HUES6 (cell line): Measurements from ENCODE around the gene PRICKLE3.
"Not testable (repeated sequence)": the region's sequence is repeated elsewhere in the genome, so short reads cannot be mapped to it uniquely, and the experiment has no call there.

ENCODE experiments used
- H3K27ac ChIP-seq: 2 replicates; pipeline ENCODE4 v1.7.0; 2013; ENCODE audit warnings: low read depth, mild to moderate bottlenecking, low read length, inconsistent platforms
- H3K27me3 ChIP-seq: 2 replicates; pipeline ENCODE4 v1.6.1; 2013; ENCODE audit warnings: low read length; ENCODE audit not compliant: control insufficient read depth, insufficient read depth
- H3K36me3 ChIP-seq: 2 replicates; pipeline ENCODE4 v1.6.1; 2013; ENCODE audit warnings: low read length; ENCODE audit not compliant: control insufficient read depth, insufficient read depth
- H3K4me1 ChIP-seq: 2 replicates; pipeline ENCODE4 v1.6.1; 2013; ENCODE audit warnings: low read length; ENCODE audit not compliant: control insufficient read depth, insufficient read depth
- H3K4me3 ChIP-seq: 2 replicates; pipeline ENCODE4 v1.5.1; 2013; ENCODE audit warnings: low read depth, low read length
- H3K9ac ChIP-seq: one replicate; pipeline ENCODE4 v1.6.1; 2013; ENCODE audit warnings: mild to moderate bottlenecking, low read length
- H3K9me3 ChIP-seq: 2 replicates; pipeline ENCODE4 v1.6.1; 2013; ENCODE audit warnings: low read depth, low read length; ENCODE audit not compliant: control insufficient read depth, insufficient read depth

Gene PRICKLE3

DNA sequence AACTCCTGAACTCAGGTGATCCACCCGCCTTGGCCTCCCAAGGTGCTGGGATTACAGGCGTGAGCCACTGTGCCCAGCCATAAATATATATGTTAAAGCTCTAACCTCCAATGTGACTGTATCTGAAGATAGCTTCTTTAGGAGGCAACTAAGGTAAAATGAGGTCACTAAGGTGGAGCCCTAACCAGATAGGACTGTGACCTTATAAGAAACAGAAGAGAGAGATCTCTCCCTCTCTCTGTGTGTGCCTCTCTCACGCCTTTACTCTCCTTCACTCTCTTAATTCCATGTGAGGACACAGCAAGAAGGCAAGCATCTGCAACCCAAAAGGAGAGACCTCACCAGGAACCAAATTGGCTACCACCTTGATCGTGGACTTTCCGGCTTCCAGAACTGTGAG lies 24.5 kb downstream of the PRICKLE3 start:
- peaks cover 5% of the 10 kb centered on the region; the same call in 1 of the 2 replicates for H3K4me1 ChIP-seq

GRCh38 chrX:49160908-49161307 lies 25.3 kb downstream of the PRICKLE3 start:
- peaks cover 15% of the 10 kb centered on the region; the same call in 1 of the 2 replicates for H3K9me3 ChIP-seq
- no peak overlapping the region for H3K9ac ChIP-seq
- H3K4me3 ChIP-seq: no peak overlapping the region
- H3K27me3 ChIP-seq: peaks cover 43% of the 10 kb centered on the region
- no peaks in the 10 kb centered on the region for H3K36me3 ChIP-seq
- no peak overlapping the region for H3K27ac ChIP-seq
- H3K4me1 ChIP-seq: peaks cover 4% of the 10 kb centered on the region; the same call in 1 of the 2 replicates

More for the DNA sequence above, 24.5 kb downstream of the PRICKLE3 start:
- H3K4me3 ChIP-seq: no peak overlapping the region
- H3K27me3 ChIP-seq: peaks cover 44% of the 10 kb centered on the region
- no peaks in the 10 kb centered on the region for H3K36me3 ChIP-seq
- H3K27ac ChIP-seq: no peak overlapping the region
- no peak overlapping the region for H3K9ac ChIP-seq
- H3K9me3 ChIP-seq: peaks cover 15% of the 10 kb centered on the region; the same call in 1 of the 2 replicates

- H3K9me3 ChIP-seq: no peaks in the 10 kb centered on the region; the same call in 1 of the 2 replicates
These were observed 29.0 kb downstream of the PRICKLE3 start for GRCh38 chrX:49157194-49157593.

GRCh38 chrX:49155900-49156837 lies 30.0 kb downstream of the PRICKLE3 start:
- no peaks in the 10 kb centered on the region; the same call in 1 of the 2 replicates for H3K9me3 ChIP-seq
- peaks cover 19% of the 10 kb centered on the region for H3K27me3 ChIP-seq
- peaks cover 5% of the 10 kb centered on the region; the same call in 1 of the 2 replicates for H3K4me1 ChIP-seq
- H3K36me3 ChIP-seq: no peaks in the 10 kb centered on the region
- H3K27ac ChIP-seq: peak overlapping the region; percentile 81; the same call in 1 of the 2 replicates
- peak overlapping the region; percentile 76 for H3K4me3 ChIP-seq
- peak overlapping the region; percentile 79 for H3K9ac ChIP-seq

More at GRCh38 chrX:49157194-49157593, 29.0 kb downstream of the PRICKLE3 start:
- Histone ChIP-seq H3K27me3 (peaks cover 27% of the 10 kb centered on the region), H3K4me1 (peaks cover 5% of the 10 kb centered on the region; the same call in 1 of the 2 replicates), H3K4me3 (peak overlapping the region; percentile 9; the same call in 1 of the 2 replicates), H3K36me3 (no peaks in the 10 kb centered on the region), H3K27ac (no peak overlapping the region), H3K9ac (no peak overlapping the region)

- H3K9ac ChIP-seq: peak overlapping the region; percentile 38
- no peaks in the 10 kb centered on the region for H3K36me3 ChIP-seq
- peaks cover 5% of the 10 kb centered on the region; the same call in 1 of the 2 replicates for H3K4me1 ChIP-seq
- peaks cover 19% of the 10 kb centered on the region for H3K27me3 ChIP-seq
- peak overlapping the region; percentile 76 for H3K4me3 ChIP-seq
- H3K27ac ChIP-seq: no peak overlapping the region
- H3K9me3 ChIP-seq: no peaks in the 10 kb centered on the region; the same call in 1 of the 2 replicates
These were observed 30.8 kb downstream of the PRICKLE3 start for GRCh38 chrX:49155243-49155899.

DNA sequence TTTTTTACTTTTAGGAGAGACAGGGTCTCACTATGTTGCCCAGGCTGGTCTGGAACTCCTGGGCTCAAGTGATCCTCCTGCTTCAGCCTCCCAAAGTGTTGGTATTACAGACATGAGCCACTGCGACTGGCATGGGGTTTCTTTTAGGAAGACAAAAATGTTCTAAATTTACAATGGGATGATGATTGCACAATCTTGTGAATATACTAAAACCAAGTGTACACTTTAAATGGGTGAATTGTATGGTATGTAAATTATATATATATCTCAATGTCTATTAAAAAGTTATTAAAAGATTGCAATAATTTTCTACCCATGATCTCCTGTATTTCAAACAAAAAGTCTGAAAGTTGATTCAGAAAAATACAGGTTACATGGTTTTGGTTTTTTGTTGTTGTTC lies 32.7 kb downstream of the PRICKLE3 start:
- no peak overlapping the region for H3K4me3 ChIP-seq
- H3K9ac ChIP-seq: no peak overlapping the region
- H3K9me3 ChIP-seq: no peaks in the 10 kb centered on the region; the same call in 1 of the 2 replicates
- H3K27ac ChIP-seq: no peak overlapping the region
- H3K4me1 ChIP-seq: peaks cover 5% of the 10 kb centered on the region; the same call in 1 of the 2 replicates
- H3K27me3 ChIP-seq: peaks cover 10% of the 10 kb centered on the region
- no peaks in the 10 kb centered on the region for H3K36me3 ChIP-seq

- H3K36me3 ChIP-seq, H3K4me1 ChIP-seq, H3K9ac ChIP-seq, H3K4me3 ChIP-seq, H3K27me3 ChIP-seq, H3K27ac ChIP-seq: not testable (repeated sequence)
- peaks cover 16% of the 10 kb centered on the region; the same call in 1 of the 2 replicates for H3K9me3 ChIP-seq
These were observed 36.9 kb downstream of the PRICKLE3 start for GRCh38 chrX:49149291-49149690.

- not testable (repeated sequence) for H3K9ac ChIP-seq, H3K4me3 ChIP-seq, H3K27me3 ChIP-seq, H3K27ac ChIP-seq, H3K4me1 ChIP-seq, H3K36me3 ChIP-seq
- peaks cover 17% of the 10 kb centered on the region; the same call in 1 of the 2 replicates for H3K9me3 ChIP-seq
These were observed 37.6 kb downstream of the PRICKLE3 start for GRCh38 chrX:49148390-49149100.

GRCh38 chrX:49147936-49148335 lies 38.2 kb downstream of the PRICKLE3 start:
- Histone ChIP-seq H3K36me3 (no peaks in the 10 kb centered on the region), H3K27me3 (no peaks in the 10 kb centered on the region; the same call in 1 of the 2 replicates), H3K27ac (no peak overlapping the region), H3K9me3 (peaks cover 20% of the 10 kb centered on the region; the same call in 1 of the 2 replicates), H3K4me3 (no peak overlapping the region), H3K9ac (no peak overlapping the region), H3K4me1 (no peaks in the 10 kb centered on the region)

- peaks cover 20% of the 10 kb centered on the region; the same call in 1 of the 2 replicates for H3K9me3 ChIP-seq
- H3K27ac ChIP-seq: no peak overlapping the region
- no peak overlapping the region for H3K4me3 ChIP-seq
- H3K27me3 ChIP-seq: no peaks in the 10 kb centered on the region; the same call in 1 of the 2 replicates
- H3K4me1 ChIP-seq: no peaks in the 10 kb centered on the region
- H3K9ac ChIP-seq: no peak overlapping the region
- no peaks in the 10 kb centered on the region for H3K36me3 ChIP-seq
These were observed 38.9 kb downstream of the PRICKLE3 start for GRCh38 chrX:49147282-49147681.
